ENCODE results near the gene FRRS1. TPM values are rescaled to one million over a fixed set of nuclear protein-coding genes. Genes with fewer than 3 reads are reported as not detected.

The FRRS1 gene
- total RNA-seq, 2 experiments from 2014 or later = 3.6 to 4.9 TPM

- no peak overlapping the region for H3K4me3 Mint-ChIP-seq
- H3K9me3 Mint-ChIP-seq (ENCODE audit: low read depth) = no peaks in the 10 kb centered on the region
- H3K27ac Mint-ChIP-seq = no peak overlapping the region
- DNase-seq = no peak
- CTCF ChIA-PET = no interaction called here
- no peak for ATAC-seq
- H3K36me3 Mint-ChIP-seq = peaks cover 4% of the 10 kb centered on the region
- H3K27me3 Mint-ChIP-seq = peaks cover 46% of the 10 kb centered on the region
- peaks cover 31% of the 10 kb centered on the region for H3K4me1 Mint-ChIP-seq
Observed at GRCh38 chr1:99782920-99783319, 16.5 kb upstream of the FRRS1 start.

- DNase-seq = no peak
- H3K36me3 Mint-ChIP-seq = peaks cover 2% of the 10 kb centered on the region
- CTCF ChIA-PET = no interaction called here
- H3K4me1 Mint-ChIP-seq = peaks cover 28% of the 10 kb centered on the region
- no peaks in the 10 kb centered on the region for H3K9me3 Mint-ChIP-seq (ENCODE audit: low read depth)
- peaks cover 50% of the 10 kb centered on the region for H3K27me3 Mint-ChIP-seq
- H3K4me3 Mint-ChIP-seq = no peak overlapping the region
- ATAC-seq = no peak
- H3K27ac Mint-ChIP-seq = no peak overlapping the region
Observed at GRCh38 chr1:99782397-99782796, 16.0 kb upstream of the FRRS1 start.

- Mint-ChIP-seq H3K27ac (no peak overlapping the region), H3K27me3 (peaks cover 50% of the 10 kb centered on the region), H3K9me3 (ENCODE audit: low read depth) (no peaks in the 10 kb centered on the region), H3K4me3 (no peak overlapping the region), H3K4me1 (peaks cover 23% of the 10 kb centered on the region), H3K36me3 (no peaks in the 10 kb centered on the region)
- DNase-seq = no peak
- CTCF ChIA-PET = no interaction called here
- no peak for ATAC-seq
Observed at GRCh38 chr1:99781798-99782197, 15.4 kb upstream of the FRRS1 start.

- Mint-ChIP-seq H3K36me3 (no peaks in the 10 kb centered on the region), H3K27me3 (peaks cover 49% of the 10 kb centered on the region), H3K4me3 (no peak overlapping the region), H3K27ac (no peak overlapping the region), H3K4me1 (no peaks in the 10 kb centered on the region), H3K9me3 (ENCODE audit: low read depth) (no peaks in the 10 kb centered on the region)
- DNase-seq = no peak
- no peak for ATAC-seq
- CTCF ChIA-PET = no interaction called here
Observed at GRCh38 chr1:99777752-99778151, 11.3 kb upstream of the FRRS1 start.

GRCh38 chr1:99776120-99776519 lies 9.7 kb upstream of the FRRS1 start:
- H3K4me1 Mint-ChIP-seq = no peaks in the 10 kb centered on the region
- no peak overlapping the region for H3K27ac Mint-ChIP-seq
- DNase-seq (no peak), ATAC-seq (no peak)
- H3K36me3 Mint-ChIP-seq = no peaks in the 10 kb centered on the region
- CTCF ChIA-PET = no interaction called here
- no peak overlapping the region for H3K4me3 Mint-ChIP-seq
- H3K27me3 Mint-ChIP-seq = peaks cover 36% of the 10 kb centered on the region
- no peaks in the 10 kb centered on the region for H3K9me3 Mint-ChIP-seq (ENCODE audit: low read depth)

GRCh38 chr1:99772809-99773208 lies 6.4 kb upstream of the FRRS1 start:
- Mint-ChIP-seq H3K4me1 (no peaks in the 10 kb centered on the region), H3K27ac (no peak overlapping the region), H3K9me3 (ENCODE audit: low read depth) (no peaks in the 10 kb centered on the region), H3K27me3 (peaks cover 36% of the 10 kb centered on the region), H3K36me3 (no peaks in the 10 kb centered on the region), H3K4me3 (no peak overlapping the region)
- DNase-seq (no peak), ATAC-seq (no peak)
- CTCF ChIA-PET = no interaction called here

GRCh38 chr1:99771513-99771918 lies 5.1 kb upstream of the FRRS1 start:
- ATAC-seq (no peak), DNase-seq (no peak)
- CTCF ChIA-PET = no interaction called here
- Mint-ChIP-seq H3K27me3 (peaks cover 35% of the 10 kb centered on the region), H3K4me1 (peaks cover 1% of the 10 kb centered on the region), H3K36me3 (no peaks in the 10 kb centered on the region), H3K4me3 (no peak overlapping the region), H3K9me3 (ENCODE audit: low read depth) (no peaks in the 10 kb centered on the region), H3K27ac (no peak overlapping the region)

GRCh38 chr1:99768524-99769245 lies 2.2 kb upstream of the FRRS1 start:
- Mint-ChIP-seq H3K4me3 (no peak overlapping the region), H3K9me3 (ENCODE audit: low read depth) (no peaks in the 10 kb centered on the region), H3K36me3 (no peaks in the 10 kb centered on the region), H3K4me1 (peaks cover 12% of the 10 kb centered on the region), H3K27me3 (peaks cover 25% of the 10 kb centered on the region), H3K27ac (no peak overlapping the region)
- DNase-seq (no peak), ATAC-seq (no peak)
- CTCF ChIA-PET = no interaction called here

GRCh38 chr1:99768104-99768503 lies 1.7 kb upstream of the FRRS1 start:
- Mint-ChIP-seq H3K27ac (no peak overlapping the region), H3K9me3 (ENCODE audit: low read depth) (no peaks in the 10 kb centered on the region), H3K36me3 (no peaks in the 10 kb centered on the region), H3K4me1 (peaks cover 12% of the 10 kb centered on the region), H3K27me3 (peaks cover 25% of the 10 kb centered on the region), H3K4me3 (no peak overlapping the region)
- no peak for ATAC-seq
- CTCF ChIA-PET = no interaction called here
- no peak for DNase-seq

GRCh38 chr1:99764909-99765308 lies 1.5 kb downstream of the FRRS1 start:
- no peak overlapping the region for H3K27ac Mint-ChIP-seq
- peaks cover 19% of the 10 kb centered on the region for H3K27me3 Mint-ChIP-seq
- DNase-seq (no peak), ATAC-seq (no peak)
- H3K4me1 Mint-ChIP-seq = peaks cover 12% of the 10 kb centered on the region
- no peaks in the 10 kb centered on the region for H3K36me3 Mint-ChIP-seq
- H3K9me3 Mint-ChIP-seq (ENCODE audit: low read depth) = no peaks in the 10 kb centered on the region
- CTCF ChIA-PET = interaction anchor here (0.6 to 1.4 kb wide), 2 partner anchors 10 to 1528 kb away, joined by 4 read pairs; no protein-coding TSS in a partner anchor
- no peak overlapping the region for H3K4me3 Mint-ChIP-seq

GRCh38 chr1:99764439-99764838 lies 2.0 kb downstream of the FRRS1 start:
- H3K4me1 Mint-ChIP-seq = peaks cover 12% of the 10 kb centered on the region
- no peaks in the 10 kb centered on the region for H3K9me3 Mint-ChIP-seq (ENCODE audit: low read depth)
- ATAC-seq (no peak), DNase-seq (no peak)
- no peak overlapping the region for H3K27ac Mint-ChIP-seq
- H3K27me3 Mint-ChIP-seq = peaks cover 14% of the 10 kb centered on the region
- no peak overlapping the region for H3K4me3 Mint-ChIP-seq
- H3K36me3 Mint-ChIP-seq = no peaks in the 10 kb centered on the region
- CTCF ChIA-PET = interaction anchor here (0.6 kb wide), 1 partner anchor 1529 kb away, joined by 4 read pairs; no protein-coding TSS in a partner anchor

GRCh38 chr1:99763956-99764355 lies 2.5 kb downstream of the FRRS1 start:
- no peak for ATAC-seq
- CTCF ChIA-PET = no interaction called here
- no peak overlapping the region for H3K27ac Mint-ChIP-seq
- no peak for DNase-seq
- peaks cover 4% of the 10 kb centered on the region for H3K36me3 Mint-ChIP-seq
- H3K27me3 Mint-ChIP-seq = peaks cover 12% of the 10 kb centered on the region
- H3K9me3 Mint-ChIP-seq (ENCODE audit: low read depth) = no peaks in the 10 kb centered on the region
- H3K4me3 Mint-ChIP-seq = no peak overlapping the region
- H3K4me1 Mint-ChIP-seq = peaks cover 15% of the 10 kb centered on the region

GRCh38 chr1:99761774-99762173 lies 4.7 kb downstream of the FRRS1 start:
- no peak overlapping the region for H3K27ac Mint-ChIP-seq
- no peak for DNase-seq
- H3K27me3 Mint-ChIP-seq = peaks cover 3% of the 10 kb centered on the region
- ATAC-seq = no peak
- peaks cover 5% of the 10 kb centered on the region for H3K36me3 Mint-ChIP-seq
- no peaks in the 10 kb centered on the region for H3K9me3 Mint-ChIP-seq (ENCODE audit: low read depth)
- CTCF ChIA-PET = no interaction called here
- peaks cover 27% of the 10 kb centered on the region for H3K4me1 Mint-ChIP-seq
- no peak overlapping the region for H3K4me3 Mint-ChIP-seq

- no peak overlapping the region for H3K4me3 Mint-ChIP-seq
- no peaks in the 10 kb centered on the region for H3K9me3 Mint-ChIP-seq (ENCODE audit: low read depth)
- CTCF ChIA-PET = no interaction called here
- no peak for ATAC-seq
- peaks cover 17% of the 10 kb centered on the region for H3K4me1 Mint-ChIP-seq
- DNase-seq = no peak
- H3K27me3 Mint-ChIP-seq = peaks cover 3% of the 10 kb centered on the region
- H3K27ac Mint-ChIP-seq = no peak overlapping the region
- H3K36me3 Mint-ChIP-seq = peaks cover 5% of the 10 kb centered on the region
Observed at GRCh38 chr1:99759518-99760160, 6.8 kb downstream of the FRRS1 start.

All from activated CD8-positive, alpha-beta memory T cell treated with anti-CD3 and anti-CD28 coated beads, Interleukin-2, amount 10 ng/mL, durations not matched to agents 7 days and 5 days (primary cell).